Neural cell (in vitro differentiated cells): ENCODE measurements around the gene HPSE2. TPM values are rescaled to one million over a fixed set of nuclear protein-coding genes. Genes with fewer than 3 reads are reported as not detected.
A peak's percentile ranks its signal among the peaks of the same experiment; 100 is the strongest.

ENCODE experiments used
- H2AFZ ChIP-seq: fragments of 200-600, 300-800 bp; sonication (generic), shearing (Covaris generic); 2 replicates; pipeline ENCODE4 v1.6.0; 2014; ENCODE audit warnings: low read depth, mild to moderate bottlenecking, antibody characterized with exemption, low read length, moderate library complexity
- H3F3A ChIP-seq: fragments of 200-600 bp; shearing (Covaris generic); 2 replicates; pipeline ENCODE4 v1.6.1; 2016; ENCODE audit warnings: mild to moderate bottlenecking, moderate library complexity, mixed read lengths, antibody characterized with exemption, low read length; ENCODE audit not compliant: insufficient read depth, poor library complexity, severe bottlenecking
- H3K27ac ChIP-seq: fragments of 200-600, 300-800 bp; sonication (generic), shearing (Covaris generic); 2 replicates; pipeline ENCODE4 v1.5.1; 2014; ENCODE audit warnings: mild to moderate bottlenecking, low read length, moderate library complexity
- H3K27me3 ChIP-seq: fragments of 300-800, 200-600 bp; sonication (generic), shearing (Covaris generic); 2 replicates; pipeline ENCODE4 v1.6.0; 2014; ENCODE audit warnings: mild to moderate bottlenecking, low read depth, low read length, moderate library complexity; ENCODE audit not compliant: insufficient read depth
- H3K36me3 ChIP-seq: fragments of 300-800, 200-600 bp; sonication (generic), shearing (Covaris generic); 2 replicates; pipeline ENCODE4 v1.5.1; 2014; ENCODE audit warnings: mild to moderate bottlenecking, antibody characterized with exemption, low read length, moderate library complexity; ENCODE audit not compliant: insufficient read depth
- H3K4me2 ChIP-seq: fragments of 300-800, 200-600 bp; sonication (generic), shearing (Covaris generic); 2 replicates; pipeline ENCODE4 v1.6.0; 2014; ENCODE audit warnings: mild to moderate bottlenecking, low read length
- H3K4me3 ChIP-seq: fragments of 300-800, 200-600 bp; sonication (generic), shearing (Covaris generic); 2 replicates; pipeline ENCODE4 v1.5.1; 2014; ENCODE audit warnings: mild to moderate bottlenecking, low read length, moderate library complexity
- H3K79me2 ChIP-seq: fragments of 200-600 bp; shearing (Covaris generic); replicated peaks from 2 replicates; pipeline ENCODE4 v1.6.0; 2014; ENCODE audit warnings: mild to moderate bottlenecking, low read length, moderate library complexity; ENCODE audit not compliant: insufficient read depth
- H3K9ac ChIP-seq: fragments of 300-800, 200-600 bp; sonication (generic), shearing (Covaris generic); 2 replicates; pipeline ENCODE4 v1.6.1; 2016; ENCODE audit warnings: mild to moderate bottlenecking, low read length, mixed read lengths
- H3K9me2 ChIP-seq: fragments of 200-600 bp; shearing (Covaris generic); 2 replicates; pipeline ENCODE4 v1.6.1; 2016; ENCODE audit warnings: mild to moderate bottlenecking, low read length, mixed read lengths; ENCODE audit not compliant: insufficient read depth
- H3K9me3 ChIP-seq: fragments of 200-600, 300-800 bp; sonication (generic), shearing (Covaris generic); 2 replicates; pipeline ENCODE4 v1.6.1; 2016; ENCODE audit warnings: mild to moderate bottlenecking, mixed run types, low read length, moderate library complexity, mixed read lengths
- H4K20me1 ChIP-seq: fragments of 200-600 bp; shearing (Covaris generic); 2 replicates; pipeline ENCODE4 v1.6.1; 2016; ENCODE audit warnings: mild to moderate bottlenecking, mixed run types; ENCODE audit not compliant: insufficient read depth
- EP300 ChIP-seq: fragments of 450-650 bp; conservative IDR thresholded peaks from 2 replicates; pipeline ENCODE4 v1.6.1; 2014; ENCODE audit warnings: antibody characterized with exemption, mild to moderate bottlenecking, moderate library complexity; ENCODE audit not compliant: poor library complexity, severe bottlenecking
- EZH2 ChIP-seq: fragments of 200-600, 300-800 bp; shearing (Covaris generic), sonication (generic); IDR thresholded peaks from 2 replicates; pipeline ENCODE4 v1.6.1; 2014; ENCODE audit warnings: antibody characterized with exemption, low read length, borderline replicate concordance, mild to moderate bottlenecking; ENCODE audit not compliant: insufficient read depth, poor library complexity, severe bottlenecking
- MXI1 ChIP-seq: fragments of 450-650 bp; conservative IDR thresholded peaks from 2 replicates; pipeline ENCODE4 v1.6.1; 2014; ENCODE audit warnings: antibody characterized with exemption, mild to moderate bottlenecking; ENCODE audit not compliant: poor library complexity, severe bottlenecking
- POLR2AphosphoS5 ChIP-seq: IDR thresholded peaks from 2 replicates; pipeline ENCODE4 v1.6.1; 2012
- RAD21 ChIP-seq: fragments of 450-650 bp; conservative IDR thresholded peaks from 2 replicates; pipeline ENCODE4 v1.6.1; 2014; ENCODE audit warnings: antibody characterized with exemption, mild to moderate bottlenecking, moderate library complexity
- SMC3 ChIP-seq: fragments of 450-650 bp; conservative IDR thresholded peaks from 2 replicates; pipeline ENCODE4 v1.6.1; 2014; ENCODE audit warnings: antibody characterized with exemption, mild to moderate bottlenecking, moderate library complexity; ENCODE audit not compliant: poor library complexity
- TAF1 ChIP-seq: IDR thresholded peaks from 2 replicates; pipeline ENCODE4 v1.6.1; 2012; ENCODE audit warnings: low read depth
- polyA plus RNA-seq: library from polyadenylated mRNA; depleted of rRNA; stranded (reverse); fragments of >200 nt; gene quantifications from 2 replicates; pipeline ENCODE4 v1.2.3, GENCODE V29; 2014
- TF ChIP-seq, protein P1 (sequence below): IDR thresholded peaks from 2 replicates; pipeline ENCODE4 v1.6.1; 2012; ENCODE audit warnings: borderline replicate concordance
- TF ChIP-seq, protein P2 (sequence below): fragments of 450-650 bp; IDR thresholded peaks from 2 replicates; pipeline ENCODE4 v1.5.1; 2014; ENCODE audit warnings: antibody characterized with exemption, mild to moderate bottlenecking, moderate library complexity; ENCODE audit not compliant: poor library complexity, severe bottlenecking

The HPSE2 gene
- polyA plus RNA-seq, 1 donor from 2014 or later: not detected

DNA sequence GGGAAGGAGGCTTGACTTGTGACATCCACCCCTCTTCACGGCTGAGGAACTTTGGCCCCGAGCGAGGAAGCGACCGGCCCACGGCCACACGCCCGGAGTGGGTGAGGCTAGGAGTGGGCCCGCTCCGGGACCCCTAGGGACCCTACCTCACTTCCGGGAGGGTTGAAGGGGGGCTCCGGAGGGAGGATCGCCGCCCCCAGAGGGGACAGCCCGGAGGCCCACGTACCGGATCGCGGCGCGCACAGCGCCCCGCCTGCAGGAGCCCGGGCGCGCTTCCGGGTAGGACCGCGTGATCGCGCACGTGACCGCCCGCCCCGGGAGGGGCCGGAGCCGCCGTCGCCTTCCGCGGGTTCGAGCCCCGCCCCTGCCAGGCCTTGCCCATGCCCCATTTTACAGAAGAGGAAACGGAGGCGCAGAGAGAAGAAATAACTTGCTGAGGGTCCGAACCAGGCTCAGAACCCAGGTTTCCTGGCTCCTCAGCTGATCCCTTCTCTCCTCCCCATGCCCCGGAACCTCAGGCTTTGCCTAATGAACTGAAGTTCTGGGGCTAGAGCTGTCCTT, 788.9 kb downstream of the HPSE2 start, which contains the start of gene HPS1:
Gene HPS1, minus strand, starts transcription at position 275 of the 561 bp plus-strand sequence. CDS start 3,695 bp downstream, outside the sequence.
- H4K20me1 ChIP-seq: no peaks in the 10 kb centered on the region
- H3K9me2 ChIP-seq: no peaks in the 10 kb centered on the region

DNA sequence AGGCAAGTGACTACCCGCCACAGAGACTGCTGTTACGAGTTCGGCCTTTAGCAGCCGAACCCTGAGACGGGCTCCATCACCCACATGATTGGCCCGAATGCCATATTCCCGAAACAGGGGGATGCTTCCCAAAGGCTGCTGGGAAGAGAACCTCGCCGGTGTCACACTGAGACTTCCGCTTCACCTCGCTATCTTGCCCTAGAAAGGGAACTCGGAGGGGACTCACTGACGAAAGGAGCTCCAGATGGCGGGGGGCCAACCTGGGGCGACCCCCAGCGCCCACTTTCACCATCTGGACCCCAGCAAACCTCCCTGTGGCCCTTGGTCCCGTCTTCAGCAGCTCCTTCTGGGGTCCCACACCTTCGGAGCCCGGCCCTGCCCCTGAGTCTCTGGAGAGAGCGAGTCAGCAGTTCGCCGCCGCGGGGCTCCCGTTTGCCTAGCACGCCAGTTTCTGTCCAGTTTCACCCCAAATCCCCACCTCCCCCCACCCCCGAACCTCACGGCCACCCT, 789.4 kb downstream of the HPSE2 start:
- no peaks in the 10 kb centered on the region for H3K9me2 ChIP-seq
- no peaks in the 10 kb centered on the region for H4K20me1 ChIP-seq
- TF ChIP-seq, protein P1, sequence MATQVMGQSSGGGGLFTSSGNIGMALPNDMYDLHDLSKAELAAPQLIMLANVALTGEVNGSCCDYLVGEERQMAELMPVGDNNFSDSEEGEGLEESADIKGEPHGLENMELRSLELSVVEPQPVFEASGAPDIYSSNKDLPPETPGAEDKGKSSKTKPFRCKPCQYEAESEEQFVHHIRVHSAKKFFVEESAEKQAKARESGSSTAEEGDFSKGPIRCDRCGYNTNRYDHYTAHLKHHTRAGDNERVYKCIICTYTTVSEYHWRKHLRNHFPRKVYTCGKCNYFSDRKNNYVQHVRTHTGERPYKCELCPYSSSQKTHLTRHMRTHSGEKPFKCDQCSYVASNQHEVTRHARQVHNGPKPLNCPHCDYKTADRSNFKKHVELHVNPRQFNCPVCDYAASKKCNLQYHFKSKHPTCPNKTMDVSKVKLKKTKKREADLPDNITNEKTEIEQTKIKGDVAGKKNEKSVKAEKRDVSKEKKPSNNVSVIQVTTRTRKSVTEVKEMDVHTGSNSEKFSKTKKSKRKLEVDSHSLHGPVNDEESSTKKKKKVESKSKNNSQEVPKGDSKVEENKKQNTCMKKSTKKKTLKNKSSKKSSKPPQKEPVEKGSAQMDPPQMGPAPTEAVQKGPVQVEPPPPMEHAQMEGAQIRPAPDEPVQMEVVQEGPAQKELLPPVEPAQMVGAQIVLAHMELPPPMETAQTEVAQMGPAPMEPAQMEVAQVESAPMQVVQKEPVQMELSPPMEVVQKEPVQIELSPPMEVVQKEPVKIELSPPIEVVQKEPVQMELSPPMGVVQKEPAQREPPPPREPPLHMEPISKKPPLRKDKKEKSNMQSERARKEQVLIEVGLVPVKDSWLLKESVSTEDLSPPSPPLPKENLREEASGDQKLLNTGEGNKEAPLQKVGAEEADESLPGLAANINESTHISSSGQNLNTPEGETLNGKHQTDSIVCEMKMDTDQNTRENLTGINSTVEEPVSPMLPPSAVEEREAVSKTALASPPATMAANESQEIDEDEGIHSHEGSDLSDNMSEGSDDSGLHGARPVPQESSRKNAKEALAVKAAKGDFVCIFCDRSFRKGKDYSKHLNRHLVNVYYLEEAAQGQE: no peak
- no peak for TF ChIP-seq MXI1
- TF ChIP-seq, protein P2, sequence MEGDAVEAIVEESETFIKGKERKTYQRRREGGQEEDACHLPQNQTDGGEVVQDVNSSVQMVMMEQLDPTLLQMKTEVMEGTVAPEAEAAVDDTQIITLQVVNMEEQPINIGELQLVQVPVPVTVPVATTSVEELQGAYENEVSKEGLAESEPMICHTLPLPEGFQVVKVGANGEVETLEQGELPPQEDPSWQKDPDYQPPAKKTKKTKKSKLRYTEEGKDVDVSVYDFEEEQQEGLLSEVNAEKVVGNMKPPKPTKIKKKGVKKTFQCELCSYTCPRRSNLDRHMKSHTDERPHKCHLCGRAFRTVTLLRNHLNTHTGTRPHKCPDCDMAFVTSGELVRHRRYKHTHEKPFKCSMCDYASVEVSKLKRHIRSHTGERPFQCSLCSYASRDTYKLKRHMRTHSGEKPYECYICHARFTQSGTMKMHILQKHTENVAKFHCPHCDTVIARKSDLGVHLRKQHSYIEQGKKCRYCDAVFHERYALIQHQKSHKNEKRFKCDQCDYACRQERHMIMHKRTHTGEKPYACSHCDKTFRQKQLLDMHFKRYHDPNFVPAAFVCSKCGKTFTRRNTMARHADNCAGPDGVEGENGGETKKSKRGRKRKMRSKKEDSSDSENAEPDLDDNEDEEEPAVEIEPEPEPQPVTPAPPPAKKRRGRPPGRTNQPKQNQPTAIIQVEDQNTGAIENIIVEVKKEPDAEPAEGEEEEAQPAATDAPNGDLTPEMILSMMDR: no peak
- no peak for TF ChIP-seq POLR2AphosphoS5
- TF ChIP-seq EP300: no peak
- TF ChIP-seq EZH2: no peak
- no peak for TF ChIP-seq SMC3
- TF ChIP-seq RAD21: no peak
- no peak for TF ChIP-seq TAF1
- H3K27ac ChIP-seq: no peak overlapping the region
- H3K4me3 ChIP-seq: peak overlapping the region; percentile 54
- no peaks in the 10 kb centered on the region for H3K36me3 ChIP-seq
- H3K79me2 ChIP-seq: no peaks in the 10 kb centered on the region
- no peaks in the 10 kb centered on the region for H3K27me3 ChIP-seq
- H3K9ac ChIP-seq: no peak overlapping the region
- no peak overlapping the region for H3K4me2 ChIP-seq
- no peaks in the 10 kb centered on the region for H3K9me3 ChIP-seq
- H2AFZ ChIP-seq: peak overlapping the region; percentile 21
- no peaks in the 10 kb centered on the region for H3F3A ChIP-seq

More for the DNA sequence above, 788.9 kb downstream of the HPSE2 start, which contains the start of gene HPS1:
- Histone ChIP-seq H3K4me3 (peak within 1 kb of the TSS; percentile 54), H3K9me3 (no peaks in the 10 kb centered on the region), H3K27ac (no peak within 1 kb of the TSS), H3K79me2 (no peaks in the 10 kb centered on the region), H2AFZ (peak within 1 kb of the TSS; percentile 21), H3K9ac (no peak within 1 kb of the TSS), H3K4me2 (no peak within 1 kb of the TSS), H3K27me3 (no peaks in the 10 kb centered on the region), H3F3A (no peaks in the 10 kb centered on the region), H3K36me3 (no peaks in the 10 kb centered on the region)
- TF ChIP-seq RAD21 (no peak), MXI1 (no peak), POLR2AphosphoS5 (no peak), SMC3 (no peak), TAF1 (no peak), EP300 (no peak), EZH2 (no peak)
- TF ChIP-seq, protein P2: no peak
- TF ChIP-seq, protein P1: no peak
